NCI-H2227 (cell line): Measurements from ENCODE around the gene CMPK2.

ENCODE experiments used
- DNase-seq: peaks from one replicate; lab custom pipeline; 2025; ENCODE audit not compliant: unreplicated experiment; lab: John Stamatoyannopoulos, UW

Gene CMPK2

DNA sequence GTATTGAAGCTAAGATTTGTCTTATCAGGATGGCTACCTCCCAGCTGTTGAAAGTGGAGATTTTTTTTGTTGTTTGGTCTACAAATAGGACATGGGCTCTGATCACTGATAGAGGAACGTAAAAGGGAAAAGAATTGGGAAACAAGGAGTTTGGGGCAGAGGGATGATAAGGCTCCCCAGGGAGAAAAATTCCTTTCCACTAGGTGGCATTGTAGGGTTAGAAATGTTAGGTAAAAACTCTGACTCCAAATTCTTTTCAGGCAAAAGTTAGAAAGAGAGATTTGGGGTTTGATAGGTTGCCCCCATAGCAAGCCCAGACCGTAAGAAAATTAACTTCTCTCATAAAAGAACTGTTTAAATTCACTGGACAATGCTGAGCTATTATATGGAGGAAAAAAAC is 19.8 kb downstream of the CMPK2 start:
- no peak for DNase-seq

DNA sequence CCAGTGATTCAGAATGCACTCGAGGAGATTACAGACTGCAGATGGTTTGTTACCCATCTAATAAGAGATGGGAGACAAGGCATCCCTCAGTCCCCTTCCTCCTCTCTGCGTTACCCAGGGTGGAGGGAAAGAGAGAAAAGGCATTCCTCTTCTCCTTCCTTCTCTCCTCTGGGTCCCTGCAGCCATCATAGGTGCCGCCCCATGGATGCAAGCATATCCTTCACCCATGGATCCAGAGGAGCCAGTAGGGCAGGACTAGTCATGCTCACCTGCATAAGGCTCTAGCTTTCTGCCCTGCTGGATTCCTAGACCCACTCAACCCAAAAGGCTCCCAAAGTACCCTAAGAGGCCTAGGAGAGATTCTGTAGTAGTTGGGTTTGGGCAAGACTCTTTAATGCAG is 20.4 kb downstream of the CMPK2 start:
- peak; percentile 57 for DNase-seq

DNA sequence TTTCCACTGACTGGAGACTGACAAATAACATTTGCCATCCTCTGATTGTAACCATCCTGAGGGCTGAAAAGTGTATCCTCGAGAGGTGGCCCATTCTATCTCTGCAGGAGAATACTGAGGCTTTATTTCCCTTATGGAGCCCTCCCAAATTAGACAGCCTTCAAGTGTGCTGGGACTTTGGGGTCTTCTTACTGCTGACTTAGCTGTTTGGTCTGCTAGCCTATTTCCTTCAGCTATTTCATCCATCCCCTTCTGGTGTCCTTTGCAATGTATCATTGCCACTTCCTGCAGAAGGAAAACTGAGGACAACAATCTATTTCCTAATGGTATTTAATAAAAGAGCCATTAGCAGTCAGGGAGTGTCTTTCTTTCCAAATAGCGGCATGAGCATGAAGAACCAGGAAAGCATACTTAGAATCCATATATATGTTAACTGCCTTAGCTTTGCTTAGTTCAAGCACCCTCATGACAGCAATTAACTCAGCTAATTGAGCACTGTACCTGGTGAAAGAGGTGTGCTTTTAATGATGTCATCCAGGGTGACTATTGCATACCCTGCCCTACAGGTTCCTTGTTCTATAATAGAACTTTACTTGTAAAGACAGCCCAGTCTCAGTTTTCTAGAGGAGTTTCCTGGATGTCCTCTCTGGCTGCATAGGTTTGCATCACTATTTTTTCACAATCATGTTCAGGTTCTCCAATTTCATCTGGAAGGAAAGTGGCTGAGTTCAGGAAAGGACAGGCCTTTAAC is 24.0 kb downstream of the CMPK2 start:
- DNase-seq, result no peak

DNA sequence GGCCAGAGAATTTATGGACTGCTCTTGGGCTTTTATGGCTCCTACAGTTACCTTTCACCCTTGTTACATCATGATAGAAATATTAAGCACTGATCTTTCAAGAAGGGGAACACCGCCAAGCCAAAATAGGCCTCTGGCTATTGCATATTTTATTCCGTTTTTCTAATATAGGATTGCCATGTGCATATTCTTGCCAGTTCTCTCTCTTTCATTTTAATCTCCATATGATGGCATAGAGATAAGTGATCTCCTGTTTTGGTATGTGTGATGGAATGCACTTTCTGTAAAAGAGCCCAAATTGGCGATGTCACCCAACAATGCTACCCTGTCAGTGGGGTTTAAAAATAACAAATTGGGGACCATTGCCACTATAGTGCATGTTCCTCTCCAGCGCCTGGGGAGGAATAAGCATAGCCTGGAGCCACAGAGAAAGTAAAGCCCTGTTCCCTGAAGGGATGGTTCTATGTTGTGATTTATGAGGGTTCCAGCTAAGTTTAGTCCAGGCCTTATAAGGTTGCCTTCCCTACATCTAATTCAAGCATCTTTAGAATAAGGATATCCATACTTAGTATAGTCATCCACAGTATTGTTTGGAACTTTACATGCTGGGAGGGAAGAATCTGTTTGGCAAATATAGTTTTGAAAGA is 26.9 kb downstream of the CMPK2 start:
- no peak for DNase-seq

DNA sequence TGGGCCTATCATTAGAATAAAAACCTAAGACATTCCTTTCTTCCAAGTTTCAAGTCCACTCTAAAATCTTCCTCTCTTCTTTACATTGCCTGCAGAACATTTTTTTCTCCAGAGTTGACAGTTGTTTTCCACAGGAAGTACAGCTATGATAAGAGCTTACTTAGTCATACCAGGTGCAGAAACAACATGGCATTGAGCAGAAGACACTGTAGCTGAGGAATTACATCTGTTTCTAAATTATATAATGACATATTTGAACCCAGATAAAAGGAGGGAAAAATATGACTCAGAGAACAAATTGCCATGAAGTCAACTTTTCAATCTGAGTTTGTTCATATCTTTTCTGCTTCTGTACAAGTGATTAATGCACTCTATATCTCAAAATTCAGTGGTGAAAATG is 30.2 kb downstream of the CMPK2 start:
- no peak for DNase-seq

DNA sequence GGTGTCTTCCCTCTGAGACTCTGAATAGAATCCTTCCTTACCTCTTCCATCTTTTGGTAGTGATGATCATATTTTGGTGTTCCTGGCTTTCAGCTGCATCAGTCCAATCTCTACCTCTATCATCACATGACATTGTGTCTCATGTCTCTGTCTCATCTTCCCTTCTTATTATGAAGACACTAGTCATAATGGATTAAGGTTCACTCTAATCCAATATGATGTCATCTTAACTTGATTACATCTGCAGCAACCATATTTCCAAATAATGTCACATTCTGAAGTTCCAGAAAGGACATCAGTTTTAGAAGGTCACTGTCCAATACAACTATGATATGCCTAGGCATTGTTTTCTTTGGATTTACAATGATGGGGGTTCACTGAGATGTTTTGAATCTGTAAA is 31.5 kb downstream of the CMPK2 start:
- no peak for DNase-seq

DNA sequence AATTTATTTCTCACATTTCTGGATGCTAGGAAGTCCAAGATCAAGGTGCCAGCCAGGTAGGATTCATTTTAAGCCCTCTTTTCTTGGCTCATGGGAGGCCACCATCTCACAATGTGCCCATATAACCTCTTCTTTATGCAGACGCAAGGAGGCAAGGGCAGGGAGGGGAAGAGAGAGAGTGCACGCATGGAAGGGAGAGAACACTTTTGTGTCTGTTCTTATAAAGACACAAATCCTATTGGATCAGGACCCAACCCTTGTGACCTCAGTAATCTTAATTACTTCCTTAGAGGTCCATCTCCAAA is 32.5 kb downstream of the CMPK2 start:
- DNase-seq, result no peak

DNA sequence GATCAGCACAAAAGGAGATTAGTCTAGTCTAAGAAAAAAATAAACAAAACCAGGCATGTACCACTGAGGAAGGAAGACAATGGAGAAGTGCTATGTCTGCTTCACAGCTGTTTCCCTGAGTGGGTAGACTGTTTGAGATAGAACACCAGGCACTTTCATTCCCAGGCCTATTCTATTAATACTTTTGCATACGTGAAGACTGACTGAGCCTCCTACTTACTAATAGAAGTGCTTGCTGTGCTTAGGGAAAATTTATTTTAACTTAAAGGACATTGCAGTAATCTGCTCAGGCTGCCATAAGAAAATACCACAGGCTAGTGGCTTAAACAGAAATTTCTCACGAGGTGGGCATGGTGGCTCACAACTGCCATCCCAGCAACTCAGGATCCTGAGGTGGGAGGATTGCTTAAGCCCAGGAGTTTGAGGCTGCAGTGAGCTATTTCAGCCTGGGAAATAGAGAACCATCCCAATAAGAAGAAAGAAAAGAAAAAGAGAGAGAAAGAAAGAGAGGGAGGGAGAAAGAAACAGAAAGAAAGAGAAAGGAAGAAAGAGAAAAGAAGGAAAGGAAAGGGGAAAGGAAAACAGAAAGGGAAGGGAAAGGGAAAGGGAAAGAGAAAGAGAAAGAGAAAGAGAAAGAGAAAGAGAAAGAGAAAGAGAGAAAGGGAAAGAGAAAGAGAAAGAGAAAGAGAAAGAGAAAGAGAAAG is 33.0 kb downstream of the CMPK2 start:
- DNase-seq, result no peak

DNA sequence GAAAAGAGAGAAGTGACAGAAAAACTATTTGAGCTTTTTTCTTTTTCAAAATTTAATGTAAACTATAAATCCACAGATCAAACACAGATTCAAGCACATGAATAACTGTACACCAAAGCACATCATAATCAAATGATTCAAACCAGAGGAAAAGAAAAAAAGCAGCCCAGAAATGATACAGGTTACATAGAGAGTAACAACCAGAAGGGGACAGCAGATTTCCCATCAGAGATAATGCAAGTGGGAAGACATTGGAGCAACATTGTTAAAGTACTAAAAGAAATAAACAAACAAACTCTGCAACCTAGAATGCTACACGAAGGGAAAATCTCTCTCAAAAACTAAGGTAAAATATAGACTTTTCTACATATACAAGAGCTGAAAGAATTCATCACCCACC is 34.5 kb downstream of the CMPK2 start:
- no peak for DNase-seq

DNA sequence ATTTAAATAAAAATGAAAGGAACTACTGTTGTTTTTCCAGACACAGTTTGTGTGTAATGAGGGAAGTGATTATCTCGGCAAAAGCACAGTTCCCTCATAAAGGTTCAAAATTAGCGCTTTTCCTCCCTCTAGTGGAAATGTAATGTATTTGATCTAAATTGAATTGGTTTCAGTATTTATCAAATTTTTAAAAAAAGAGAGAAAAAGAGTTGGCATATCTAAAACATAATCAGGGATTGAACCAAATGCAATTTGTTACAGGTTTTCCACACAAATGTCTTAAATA is 37.5 kb downstream of the CMPK2 start:
- DNase-seq, result peak; percentile 76

DNA sequence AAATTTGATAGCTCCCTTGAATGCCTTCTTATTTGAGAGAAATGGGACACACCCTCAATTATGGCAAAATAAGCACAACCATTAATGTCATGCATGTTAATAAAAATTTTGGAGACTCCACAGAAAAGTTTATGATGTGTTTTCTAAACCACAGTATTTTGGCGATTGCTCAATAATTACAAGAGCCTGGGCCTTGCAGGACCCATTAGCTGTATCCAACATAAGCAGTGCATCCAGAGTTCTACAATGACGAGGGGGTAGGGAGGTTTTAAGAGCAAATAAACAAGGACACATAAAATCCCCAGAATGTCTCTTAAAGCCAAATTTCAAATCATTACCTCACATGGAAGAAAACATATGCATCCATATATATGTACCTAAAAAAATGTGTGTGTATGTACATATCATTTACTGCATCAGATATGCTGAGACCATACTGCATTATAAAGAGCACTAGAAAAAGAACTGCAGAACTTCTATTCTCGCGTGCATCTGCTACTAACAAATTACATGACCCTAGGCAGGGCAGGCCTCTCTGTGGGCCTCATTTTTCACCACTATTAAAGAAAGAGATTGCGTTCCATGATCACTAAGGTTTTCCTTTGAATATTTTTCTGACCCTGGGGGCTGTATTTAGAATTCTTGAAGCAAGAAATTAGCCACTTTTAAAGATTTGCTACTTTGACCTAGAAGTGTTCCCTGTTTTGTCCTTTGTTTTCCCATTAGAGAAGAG is 38.0 kb downstream of the CMPK2 start:
- DNase-seq, result peak; percentile 62

DNA sequence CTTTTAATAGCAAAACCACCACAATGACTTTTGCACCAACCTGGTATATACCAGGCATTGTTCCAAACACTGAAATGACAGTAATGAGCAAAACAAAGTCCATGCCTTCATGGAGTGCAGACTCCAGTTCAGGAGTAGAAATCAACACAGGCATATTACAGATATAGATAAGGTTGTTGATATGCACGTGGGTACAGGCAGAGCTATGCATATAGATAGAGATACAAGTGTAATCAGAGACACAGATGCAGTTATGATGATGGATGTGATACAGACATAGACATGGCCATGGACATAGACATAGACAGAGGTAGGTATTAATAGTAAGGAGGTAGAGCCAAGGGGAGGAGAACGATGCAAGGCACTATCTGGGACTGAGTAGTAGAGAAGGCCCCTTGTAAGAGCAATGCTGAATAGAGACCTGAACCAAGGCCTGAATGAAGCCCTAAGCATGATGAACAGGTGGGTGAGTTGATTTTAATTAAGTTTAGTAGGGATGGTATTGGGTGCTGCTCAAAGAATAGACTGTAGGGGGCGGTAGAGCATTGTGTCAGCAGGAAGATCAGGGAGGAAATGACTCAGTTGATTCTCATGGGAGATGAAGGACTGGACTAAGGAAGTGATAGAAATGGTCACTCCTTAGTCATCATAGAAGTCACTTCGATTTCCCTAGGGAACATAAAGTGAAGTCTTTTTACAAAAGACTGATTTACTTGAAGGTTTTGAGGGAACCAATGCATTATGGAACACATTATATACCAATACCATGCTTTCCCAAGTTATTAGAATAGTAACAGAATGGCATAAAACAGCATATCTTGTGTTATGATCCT is 39.4 kb downstream of the CMPK2 start:
- DNase-seq, result no peak

DNA sequence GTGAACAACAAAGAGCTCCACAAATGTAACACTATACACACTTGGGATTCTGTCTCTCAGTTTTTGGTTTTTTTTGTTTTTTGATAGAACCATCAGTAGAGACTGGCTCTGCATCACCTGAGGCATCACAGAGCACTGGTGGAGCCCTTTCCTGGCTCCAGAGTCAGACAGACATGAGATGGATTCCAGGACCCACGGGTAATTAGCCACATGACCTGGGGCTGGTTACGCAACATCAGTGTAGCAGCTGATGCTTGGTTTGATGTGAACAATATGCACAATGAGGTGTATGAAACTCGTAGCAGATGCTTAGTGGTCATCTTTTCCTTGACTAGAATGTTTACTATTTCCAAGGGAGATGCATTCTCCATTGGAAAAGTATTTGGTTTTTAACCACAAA is 40.7 kb downstream of the CMPK2 start:
- DNase-seq, result no peak

DNA sequence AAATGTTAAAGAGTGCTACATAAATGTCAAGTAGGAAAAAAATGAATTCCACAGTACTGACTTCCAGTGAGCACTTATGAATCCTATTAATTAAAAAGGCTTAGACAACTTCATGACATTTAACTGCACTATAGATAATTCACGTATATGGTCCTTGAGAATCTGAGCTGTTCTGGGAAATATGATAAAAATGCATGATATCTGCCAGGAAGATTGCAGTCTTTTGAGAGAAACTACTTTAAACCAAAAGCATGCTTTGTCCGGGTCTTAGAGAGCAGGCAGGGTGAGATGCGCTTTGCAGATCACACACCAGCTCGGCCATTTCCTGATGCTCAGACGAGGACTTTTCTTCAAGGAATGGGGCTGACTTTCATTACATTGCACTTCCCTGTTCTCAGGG is 42.6 kb downstream of the CMPK2 start:
- no peak for DNase-seq

DNA sequence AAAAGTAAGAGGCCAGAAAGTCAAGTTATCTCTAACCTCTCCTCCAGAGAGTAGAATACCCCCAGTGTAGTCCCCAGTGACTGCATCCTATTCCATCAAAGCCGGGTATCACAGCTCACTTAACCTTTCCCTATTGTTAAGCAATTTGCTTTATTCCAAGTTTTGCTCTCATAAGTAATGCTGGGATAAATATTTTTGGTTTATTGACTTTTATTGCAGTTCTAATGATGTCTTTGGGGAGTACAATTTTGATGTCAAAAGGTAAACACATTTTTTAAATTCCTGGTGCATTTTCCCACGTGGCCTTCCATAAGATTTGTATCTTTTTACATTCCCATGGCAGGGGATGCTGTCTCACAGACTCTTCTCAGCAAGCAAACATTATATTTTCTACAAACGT is 43.3 kb downstream of the CMPK2 start:
- DNase-seq, result no peak

DNA sequence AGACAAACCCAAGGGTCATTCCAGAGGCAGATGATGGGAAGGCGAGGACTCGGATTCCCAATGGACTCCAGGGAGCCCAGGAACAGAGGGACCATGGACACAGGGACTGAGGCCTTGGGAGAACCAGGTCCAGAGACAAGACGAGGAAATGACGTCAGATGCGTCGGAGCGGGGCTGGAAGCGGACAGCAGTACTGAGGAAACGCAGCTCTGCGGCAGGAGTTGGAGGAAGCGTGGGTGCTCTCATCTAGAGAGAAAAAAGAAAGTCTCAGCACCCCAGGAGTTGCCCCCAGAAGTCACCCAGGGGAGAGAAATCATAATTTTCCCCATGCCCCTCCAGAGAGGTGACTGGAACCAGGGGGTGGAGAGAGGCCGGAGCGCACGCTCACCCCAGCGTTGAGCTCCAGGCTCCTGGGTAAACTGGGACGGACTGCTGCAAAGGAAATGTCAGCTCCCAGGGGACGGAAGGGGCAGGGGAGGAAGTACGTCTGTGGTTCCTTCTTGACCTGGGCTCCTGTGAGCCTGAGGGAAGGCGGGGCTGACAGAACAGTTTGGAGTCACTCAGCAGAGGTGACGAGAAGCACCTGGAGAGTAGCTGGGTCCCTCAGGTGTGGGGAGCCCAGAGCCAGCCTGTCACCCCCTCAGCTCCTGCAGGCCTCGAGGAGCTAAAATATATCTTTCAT is 44.7 kb downstream of the CMPK2 start:
- no peak for DNase-seq

DNA sequence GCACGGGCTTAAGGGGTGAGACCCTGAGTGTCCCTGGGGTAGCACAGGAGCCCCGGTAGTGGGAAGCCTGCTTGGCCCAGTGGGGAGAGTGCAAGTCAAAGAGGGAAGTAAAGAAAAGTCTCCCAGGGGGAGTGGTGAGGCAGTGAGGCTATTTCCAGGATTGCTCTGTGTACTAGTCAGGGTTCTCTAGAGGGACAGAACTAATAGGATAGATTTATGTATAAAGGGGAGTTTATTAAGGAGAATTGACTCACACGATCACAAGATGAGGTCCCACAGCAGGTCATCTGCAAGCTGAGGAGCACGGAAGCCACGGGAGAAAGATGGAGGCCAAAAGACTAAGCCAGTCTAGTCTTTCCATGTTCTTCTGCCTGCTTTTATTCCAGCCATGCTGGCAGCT is 45.5 kb downstream of the CMPK2 start:
- DNase-seq, result no peak

DNA sequence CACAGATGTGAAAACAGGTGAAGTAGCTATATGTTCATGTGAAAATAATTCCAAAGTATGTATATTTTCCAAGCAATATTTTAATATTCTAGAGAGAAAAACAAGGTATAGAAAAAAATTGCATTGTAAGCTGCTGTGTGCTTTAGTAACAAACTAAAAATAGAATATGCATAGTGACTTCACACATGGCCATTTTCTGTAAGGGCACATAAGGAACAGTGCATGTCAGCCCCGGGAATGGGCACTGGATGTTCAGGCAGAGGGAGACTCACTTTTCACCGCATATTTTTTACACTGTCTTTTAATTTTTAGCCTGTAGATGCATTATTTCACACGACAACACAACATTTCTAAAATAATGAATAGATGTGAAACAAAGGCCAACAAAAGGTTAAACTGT is 46.0 kb downstream of the CMPK2 start:
- DNase-seq, result no peak

DNA sequence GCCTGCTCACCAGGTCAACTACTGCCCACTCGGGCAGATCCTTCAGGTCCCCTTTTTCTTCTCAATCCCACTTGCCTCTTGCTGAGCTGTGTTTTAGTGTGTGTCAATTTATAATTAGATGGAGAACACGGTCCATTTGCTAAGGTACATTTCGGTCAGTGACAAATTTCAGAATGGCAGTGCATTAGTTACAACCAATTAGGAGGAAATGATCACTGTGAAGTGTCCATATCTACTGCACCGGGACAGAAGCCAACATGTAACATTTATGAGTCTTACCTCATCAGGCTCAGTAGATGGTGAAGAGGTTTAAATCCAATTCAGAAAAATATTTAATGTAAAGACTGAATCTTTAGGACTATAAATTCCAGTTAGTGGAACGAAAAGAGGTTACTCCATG is 47.7 kb downstream of the CMPK2 start:
- DNase-seq, result no peak

DNA sequence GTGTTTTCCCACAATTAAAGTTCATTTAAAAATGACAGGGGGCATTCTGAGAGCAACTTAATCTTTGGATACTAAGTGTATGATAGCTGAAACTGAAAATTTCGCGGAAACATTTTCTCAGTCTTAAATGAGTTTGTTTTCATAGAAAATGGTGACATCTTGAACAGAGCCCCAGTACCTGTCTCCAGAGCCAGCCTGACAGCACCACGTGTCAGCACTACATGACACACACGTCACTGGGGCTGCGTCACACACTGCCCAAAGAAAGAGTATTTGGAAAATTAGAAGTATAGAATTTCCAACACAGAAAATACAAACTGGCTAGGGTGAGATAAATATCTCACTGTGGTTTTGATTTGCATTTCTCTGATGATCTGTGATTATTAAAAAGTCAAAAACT is 50.8 kb downstream of the CMPK2 start:
- no peak for DNase-seq

DNA sequence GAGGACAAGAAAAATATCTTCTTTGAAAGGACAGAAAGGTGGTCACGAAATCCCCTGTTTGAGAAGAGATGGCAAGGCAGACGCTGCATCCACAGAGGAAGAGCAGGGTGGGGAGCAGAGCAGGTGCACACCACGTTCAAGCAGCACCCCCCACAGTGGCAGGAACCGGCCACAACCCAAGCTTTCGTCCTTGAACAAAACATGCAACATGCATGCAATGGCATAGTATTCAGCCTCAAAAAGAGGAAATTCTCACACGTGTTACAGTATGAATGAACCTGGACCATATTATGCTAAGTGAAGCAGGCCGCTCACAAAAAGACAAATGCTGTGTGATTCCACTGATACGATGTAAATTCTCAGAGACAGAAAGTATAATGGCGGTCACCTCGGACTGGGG is 51.4 kb downstream of the CMPK2 start:
- no peak for DNase-seq
